Measurements from ENCODE around the gene BTBD16. TPM values are rescaled to one million over a fixed set of nuclear protein-coding genes. Genes with fewer than 3 reads are reported as not detected.

Gene BTBD16
- total RNA-seq, 2 experiments from 2014 or later, result 0.06 TPM; not detected in 1

DNA sequence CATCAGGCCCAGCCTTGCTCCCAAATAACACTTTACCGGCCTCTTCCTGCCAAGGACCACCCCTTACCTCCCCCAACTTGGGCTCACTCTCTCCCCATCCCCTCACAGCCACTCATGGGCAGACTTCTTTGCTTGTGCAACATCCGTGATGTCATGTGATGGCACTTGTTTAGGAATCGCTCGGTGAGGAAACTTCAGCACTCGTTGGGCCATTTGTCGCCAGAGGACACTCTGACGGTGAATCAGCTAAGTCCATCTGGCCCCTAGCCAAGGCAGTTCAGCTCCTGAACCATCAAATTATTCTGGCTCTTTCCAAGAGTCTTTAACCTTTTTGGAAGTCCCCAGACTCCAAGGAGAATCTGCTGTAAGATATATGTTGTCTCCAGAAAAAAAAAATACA is 19.2 kb downstream of the BTBD16 start:
- Histone ChIP-seq H3K4me1 (ENCODE audit: insufficient read depth, low read length, poor library complexity, severe bottlenecking) (no peaks in the 10 kb centered on the region), H3K27ac (ENCODE audit: low read depth, low read length, poor library complexity, severe bottlenecking) (no peak overlapping the region), H2AFZ (ENCODE audit: low read length) (no peak overlapping the region), H4K20me1 (ENCODE audit: insufficient read depth, low read length) (no peaks in the 10 kb centered on the region), H3K36me3 (ENCODE audit: insufficient read depth, low read length) (no peaks in the 10 kb centered on the region), H3K4me2 (ENCODE audit: low read length) (no peak overlapping the region), H3K79me2 (ENCODE audit: insufficient read depth, low read depth, low read length) (no peaks in the 10 kb centered on the region), H3K9me3 (ENCODE audit: low read length) (no peaks in the 10 kb centered on the region), H3K9me2 (ENCODE audit: insufficient read depth, low read length) (no peaks in the 10 kb centered on the region), H3K4me3 (ENCODE audit: low read depth, low read length, poor library complexity, severe bottlenecking) (no peak overlapping the region)
- TF ChIP-seq, protein P1, sequence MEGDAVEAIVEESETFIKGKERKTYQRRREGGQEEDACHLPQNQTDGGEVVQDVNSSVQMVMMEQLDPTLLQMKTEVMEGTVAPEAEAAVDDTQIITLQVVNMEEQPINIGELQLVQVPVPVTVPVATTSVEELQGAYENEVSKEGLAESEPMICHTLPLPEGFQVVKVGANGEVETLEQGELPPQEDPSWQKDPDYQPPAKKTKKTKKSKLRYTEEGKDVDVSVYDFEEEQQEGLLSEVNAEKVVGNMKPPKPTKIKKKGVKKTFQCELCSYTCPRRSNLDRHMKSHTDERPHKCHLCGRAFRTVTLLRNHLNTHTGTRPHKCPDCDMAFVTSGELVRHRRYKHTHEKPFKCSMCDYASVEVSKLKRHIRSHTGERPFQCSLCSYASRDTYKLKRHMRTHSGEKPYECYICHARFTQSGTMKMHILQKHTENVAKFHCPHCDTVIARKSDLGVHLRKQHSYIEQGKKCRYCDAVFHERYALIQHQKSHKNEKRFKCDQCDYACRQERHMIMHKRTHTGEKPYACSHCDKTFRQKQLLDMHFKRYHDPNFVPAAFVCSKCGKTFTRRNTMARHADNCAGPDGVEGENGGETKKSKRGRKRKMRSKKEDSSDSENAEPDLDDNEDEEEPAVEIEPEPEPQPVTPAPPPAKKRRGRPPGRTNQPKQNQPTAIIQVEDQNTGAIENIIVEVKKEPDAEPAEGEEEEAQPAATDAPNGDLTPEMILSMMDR (conservative IDR thresholded peaks at IDR 0.05; ENCODE audit: low read length), result no peak
- no peak for DNase-seq (ENCODE audit: low spot score)
- ChIA-PET POLR2A (interaction anchor here (0.8 kb wide), 1 partner anchor 11 kb away, joined by 5 read pairs; no protein-coding TSS in a partner anchor), CTCF (ENCODE audit: unreplicated experiment) (no interaction called here)
- BruUV-seq (replicated peaks), result no TSS peak
- intact Hi-C loops (cut with micrococcal nuclease; ENCODE audit: unreplicated experiment), result no loop called here

DNA sequence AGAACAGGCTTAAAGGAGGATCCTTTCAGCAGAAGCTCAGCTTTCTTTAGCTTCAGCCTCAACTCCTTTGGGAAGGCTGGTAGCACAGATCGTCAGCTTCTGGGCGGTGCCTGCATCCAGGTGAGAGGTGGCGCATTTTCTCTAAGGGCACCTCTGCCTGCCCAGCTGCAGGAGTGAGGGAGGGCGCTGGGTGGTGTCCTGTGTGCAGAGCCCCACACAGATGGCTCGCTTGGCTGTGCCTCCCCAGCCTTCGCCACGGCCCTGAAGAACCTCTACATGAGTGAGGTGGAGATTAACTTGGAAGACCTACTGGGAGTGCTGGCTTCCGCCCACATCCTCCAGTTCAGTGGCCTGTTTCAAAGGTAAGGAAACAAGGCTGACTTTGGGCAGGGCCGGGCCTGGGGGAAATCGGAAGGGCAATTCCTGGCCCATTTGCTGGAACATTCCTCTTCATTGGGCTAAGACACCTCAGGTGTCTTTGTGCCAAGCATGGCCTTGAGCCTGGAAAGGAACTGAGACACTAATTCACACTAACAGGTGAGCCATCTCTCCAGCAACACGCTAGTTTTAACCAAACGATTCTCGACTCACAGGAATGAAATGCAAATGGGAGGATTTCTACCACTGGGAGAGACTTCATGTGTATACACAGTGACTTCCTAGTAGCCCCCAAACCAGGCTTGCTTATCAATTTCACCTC is 19.9 kb downstream of the BTBD16 start:
- POLR2A ChIA-PET, result interaction anchor here (0.8 kb wide), 1 partner anchor 11 kb away, joined by 5 read pairs; no protein-coding TSS in a partner anchor

DNA sequence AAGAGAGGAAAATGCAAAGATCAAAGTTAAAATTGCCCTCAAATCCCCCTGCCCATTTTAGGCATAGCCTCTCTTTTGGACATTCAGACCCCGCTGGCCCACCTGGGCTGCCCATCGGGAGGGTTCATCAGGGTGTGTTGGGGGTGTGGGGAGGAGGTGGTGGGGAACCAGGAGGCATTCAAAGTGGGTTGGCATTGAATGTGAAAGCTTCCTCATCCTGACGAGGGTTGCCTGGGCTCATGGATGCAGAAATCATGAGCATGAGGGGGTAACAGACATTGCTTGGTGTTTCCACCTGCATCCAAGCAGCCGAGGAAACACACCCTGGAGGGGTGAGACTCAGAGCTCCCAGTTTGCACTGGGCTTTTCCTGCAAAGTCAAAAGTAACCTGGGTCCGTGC is 20.6 kb downstream of the BTBD16 start:
- H3K9me2 ChIP-seq (ENCODE audit: insufficient read depth, low read length), result no peaks in the 10 kb centered on the region
- no peaks in the 10 kb centered on the region for H3K4me1 ChIP-seq (ENCODE audit: insufficient read depth, low read length, poor library complexity, severe bottlenecking)
- H3K79me2 ChIP-seq (ENCODE audit: insufficient read depth, low read depth, low read length), result no peaks in the 10 kb centered on the region
- ChIA-PET POLR2A (no interaction called here), CTCF (ENCODE audit: unreplicated experiment) (no interaction called here)
- no peak overlapping the region for H3K4me3 ChIP-seq (ENCODE audit: low read depth, low read length, poor library complexity, severe bottlenecking)
- TF ChIP-seq, protein P1 (conservative IDR thresholded peaks at IDR 0.05; ENCODE audit: low read length), result no peak
- no peak for TF ChIP-seq EZH2phosphoT487 (IDR thresholded peaks at IDR 0.05; ENCODE audit: borderline replicate concordance, low read depth, low read length)
- no peaks in the 10 kb centered on the region for H3K9me3 ChIP-seq (ENCODE audit: low read length)
- H3K36me3 ChIP-seq (ENCODE audit: insufficient read depth, low read length), result no peaks in the 10 kb centered on the region
- no peak overlapping the region for H2AFZ ChIP-seq (ENCODE audit: low read length)
- DNase-seq (ENCODE audit: low spot score), result no peak
- H3K4me2 ChIP-seq (ENCODE audit: low read length), result no peak overlapping the region
- H3K27ac ChIP-seq (ENCODE audit: low read depth, low read length, poor library complexity, severe bottlenecking), result no peak overlapping the region
- BruUV-seq (replicated peaks), result no TSS peak
- intact Hi-C loops (cut with micrococcal nuclease; ENCODE audit: unreplicated experiment), result no loop called here
- no peaks in the 10 kb centered on the region for H4K20me1 ChIP-seq (ENCODE audit: insufficient read depth, low read length)

More for the DNA sequence above, 19.9 kb downstream of the BTBD16 start:
- no peaks in the 10 kb centered on the region for H3K4me1 ChIP-seq (ENCODE audit: insufficient read depth, low read length, poor library complexity, severe bottlenecking)
- H3K4me3 ChIP-seq (ENCODE audit: low read depth, low read length, poor library complexity, severe bottlenecking), result no peak overlapping the region
- no peaks in the 10 kb centered on the region for H3K36me3 ChIP-seq (ENCODE audit: insufficient read depth, low read length)
- H2AFZ ChIP-seq (ENCODE audit: low read length), result no peak overlapping the region
- no peaks in the 10 kb centered on the region for H3K9me3 ChIP-seq (ENCODE audit: low read length)
- H3K4me2 ChIP-seq (ENCODE audit: low read length), result no peak overlapping the region
- no peaks in the 10 kb centered on the region for H3K9me2 ChIP-seq (ENCODE audit: insufficient read depth, low read length)
- TF ChIP-seq, protein P1 (conservative IDR thresholded peaks at IDR 0.05; ENCODE audit: low read length), result no peak
- TF ChIP-seq EZH2phosphoT487 (IDR thresholded peaks at IDR 0.05; ENCODE audit: borderline replicate concordance, low read depth, low read length), result no peak
- CTCF ChIA-PET (ENCODE audit: unreplicated experiment), result no interaction called here
- H4K20me1 ChIP-seq (ENCODE audit: insufficient read depth, low read length), result no peaks in the 10 kb centered on the region
- BruUV-seq (replicated peaks), result no TSS peak
- H3K27ac ChIP-seq (ENCODE audit: low read depth, low read length, poor library complexity, severe bottlenecking), result no peak overlapping the region
- intact Hi-C loops (cut with micrococcal nuclease; ENCODE audit: unreplicated experiment), result no loop called here
- H3K79me2 ChIP-seq (ENCODE audit: insufficient read depth, low read depth, low read length), result no peaks in the 10 kb centered on the region
- no peak for DNase-seq (ENCODE audit: low spot score)
